SK-N-SH (cell line): ENCODE results near the gene ESD. TPM values are rescaled to one million over a fixed set of nuclear protein-coding genes. Genes with fewer than 3 reads are reported as not detected.

Experiments used
- CTCF ChIA-PET: fragments of 300-600, 350-600 bp; formaldehyde crosslinking; extraction: SDS; loops from one replicate; lab custom pipeline; 2021; lab: Yijun Ruan, JAX
- POLR2A ChIA-PET: fragments of 350-600 bp; sonication (Branson Sonifier 250); formaldehyde crosslinking; extraction: SDS; loops from one replicate; lab custom pipeline; 2020; ENCODE audit warnings: antibody characterized with exemption, inconsistent platforms; lab: Yijun Ruan, JAX
- DNase-seq: peaks from one replicate; pipeline ENCODE4 v3.0.0; 2012
- H2AFZ ChIP-seq: fragments of 200-600 bp; sonication (generic); 2 replicates; pipeline ENCODE4 v1.8.1; 2016; ENCODE audit warnings: antibody characterized with exemption, mild to moderate bottlenecking, low read depth
- H3F3A ChIP-seq: fragments of 200-600 bp; sonication (generic); replicated peaks from 2 replicates; pipeline ENCODE3; 2016; ENCODE audit warnings: antibody characterized with exemption, mild to moderate bottlenecking; ENCODE audit not compliant: insufficient read depth
- H3K27ac ChIP-seq, 2 experiments: fragments of 200-500 bp in 1 of 2; fragments of 200-600 bp in 1 of 2; sonication (Bioruptor generic) in 1 of 2; sonication (generic), shearing (Covaris generic) in 1 of 2; 2 replicates each; pipeline versions ENCODE4 v1.5.1 to v1.6.1; 2014 to 2016; ENCODE audit warnings: low read depth in 2 of 2, inconsistent platforms in 1 of 2, low read length in 1 of 2, mild to moderate bottlenecking in 1 of 2, mixed read lengths in 1 of 2
- H3K27me3 ChIP-seq: fragments of 200-600 bp; sonication (generic), shearing (Covaris generic); 2 replicates; pipeline ENCODE4 v1.6.1; 2016; ENCODE audit warnings: mixed run types; ENCODE audit not compliant: insufficient read depth
- H3K36me3 ChIP-seq, 2 experiments: fragments of 200-500 bp in 1 of 2; fragments of 200-600 bp in 1 of 2; sonication (Bioruptor generic) in 1 of 2; sonication (generic) in 1 of 2; replicated peaks in 1 of 2; 2 replicates each; pipeline versions ENCODE3 to v1.5.1; 2014 to 2016; ENCODE audit warnings: low read length in 1 of 2, mild to moderate bottlenecking in 1 of 2; ENCODE audit not compliant: insufficient read depth in 2 of 2, control insufficient read depth in 1 of 2
- H3K4me1 ChIP-seq, 2 experiments: fragments of 200-500 bp in 1 of 2; fragments of 200-600 bp in 1 of 2; sonication (Bioruptor generic) in 1 of 2; sonication (generic), shearing (Covaris generic) in 1 of 2; 2 replicates each; pipeline versions ENCODE4 v1.5.1 to v1.6.1; 2014 to 2016; ENCODE audit warnings: low read depth in 1 of 2, low read length in 1 of 2, mixed run types in 1 of 2; ENCODE audit not compliant: insufficient read depth in 2 of 2, control insufficient read depth in 1 of 2
- H3K4me2 ChIP-seq: fragments of 200-600 bp; sonication (generic), shearing (Covaris generic); 2 replicates; pipeline ENCODE4 v1.6.1; 2017; ENCODE audit warnings: mixed run types
- H3K4me3 ChIP-seq, 2 experiments: fragments of 200-500 bp in 1 of 2; fragments of 200-600 bp in 1 of 2; sonication (Bioruptor generic) in 1 of 2; sonication (generic), shearing (Covaris generic) in 1 of 2; 2 replicates each; pipeline versions ENCODE4 v1.5.1 to v1.8.1; 2014 to 2016; ENCODE audit warnings: low read depth in 2 of 2, inconsistent platforms in 1 of 2, low read length in 1 of 2, mild to moderate bottlenecking in 1 of 2, mixed read lengths in 1 of 2, moderate library complexity in 1 of 2
- H3K79me2 ChIP-seq: fragments of 200-600 bp; sonication (generic); 2 replicates; pipeline ENCODE4 v1.8.1; 2017; ENCODE audit warnings: mild to moderate bottlenecking; ENCODE audit not compliant: insufficient read depth
- H3K9ac ChIP-seq: fragments of 200-600 bp; sonication (generic); 2 replicates; pipeline ENCODE4 v1.6.1; 2017; ENCODE audit warnings: mixed run types
- H3K9me2 ChIP-seq: fragments of 200-600 bp; sonication (generic); 2 replicates; pipeline ENCODE4 v1.6.1; 2017; ENCODE audit warnings: mixed run types
- H3K9me3 ChIP-seq: fragments of 200-600 bp; sonication (generic); 2 replicates; pipeline ENCODE4 v1.6.1; 2017; ENCODE audit warnings: mixed run types, mild to moderate bottlenecking, moderate library complexity
- H4K20me1 ChIP-seq: fragments of 200-600 bp; sonication (generic); 2 replicates; pipeline ENCODE4 v1.6.1; 2017; ENCODE audit warnings: mild to moderate bottlenecking, mixed run types; ENCODE audit not compliant: insufficient read depth
- CHD2 ChIP-seq: fragments of 150-350 bp; IDR thresholded peaks from 2 replicates; pipeline ENCODE4 v1.6.1; 2018; ENCODE audit warnings: low read length; ENCODE audit not compliant: partially characterized antibody
- CTCF ChIP-seq: fragments of 200-600 bp; sonication (generic); IDR thresholded peaks from 2 replicates; pipeline ENCODE4 v1.6.1; 2017; ENCODE audit warnings: antibody characterized with exemption, mild to moderate bottlenecking, moderate library complexity
- EP300 ChIP-seq, 2 experiments: IDR thresholded peaks; 2 replicates each; pipeline versions ENCODE4 v1.4.0 to v1.6.1; 2012; ENCODE audit warnings: borderline replicate concordance in 1 of 2, low read depth in 1 of 2, low read length in 1 of 2
- IRF3 ChIP-seq: fragments of 150-350 bp; IDR thresholded peaks from 2 replicates; pipeline ENCODE4 v1.6.1; 2016; ENCODE audit warnings: mild to moderate bottlenecking, low read depth, low read length
- JUND ChIP-seq: IDR thresholded peaks from 2 replicates; pipeline ENCODE4 v1.4.0; 2012
- MXI1 ChIP-seq: IDR thresholded peaks from 2 replicates; pipeline ENCODE4 v1.6.1; 2012; ENCODE audit warnings: mild to moderate bottlenecking, low read depth, low read length, improper control_type of control experiment
- PBX3 ChIP-seq: IDR thresholded peaks from 2 replicates; pipeline ENCODE4; 2012
- POLR2AphosphoS5 ChIP-seq: IDR thresholded peaks from 2 replicates; pipeline ENCODE4 v1.6.1; 2012; ENCODE audit warnings: low read depth, low read length
- REST ChIP-seq: IDR thresholded peaks from 2 replicates; pipeline ENCODE4 v1.6.1; 2012; ENCODE audit warnings: mild to moderate bottlenecking, low read depth, low read length, moderate library complexity
- RXRA ChIP-seq: IDR thresholded peaks from 2 replicates; pipeline ENCODE4 v1.4.0; 2012; ENCODE audit warnings: low read depth, mild to moderate bottlenecking, borderline replicate concordance
- TAF1 ChIP-seq: IDR thresholded peaks from 2 replicates; pipeline ENCODE4 v1.6.1; 2012; ENCODE audit warnings: low read depth, mild to moderate bottlenecking, low read length, moderate library complexity, borderline replicate concordance
- TEAD4 ChIP-seq: IDR thresholded peaks from 2 replicates; pipeline ENCODE4 v1.4.0; 2012; ENCODE audit warnings: mild to moderate bottlenecking, borderline replicate concordance; ENCODE audit not compliant: insufficient read depth
- USF2 ChIP-seq: fragments of 150-350 bp; IDR thresholded peaks from 2 replicates; pipeline ENCODE4 v1.6.1; 2017; ENCODE audit warnings: antibody characterized with exemption, low read length, low read depth, borderline replicate concordance
- WGBS: methylation state at CpG from one replicate; pipeline ENCODE4 v1.1.6; 2017; ENCODE audit warnings: low lambda C conversion rate; 5-methylcytosine and 5-hydroxymethylcytosine counted together
- polyA plus RNA-seq, 3 experiments: library from polyadenylated mRNA; depleted of rRNA; stranded (reverse); fragments of >200 nt; gene quantifications; 2 replicates each; pipeline ENCODE4 v1.2.3, GENCODE V29; 2012
- TF ChIP-seq, protein P1 (sequence below): IDR thresholded peaks from 2 replicates; pipeline ENCODE4 v1.4.0; 2012; ENCODE audit warnings: low read depth, borderline replicate concordance

ESD gene
- polyA plus RNA-seq, 1 of the 3 experiments (the other 2 are of a cell fraction): 80.9 TPM

DNA sequence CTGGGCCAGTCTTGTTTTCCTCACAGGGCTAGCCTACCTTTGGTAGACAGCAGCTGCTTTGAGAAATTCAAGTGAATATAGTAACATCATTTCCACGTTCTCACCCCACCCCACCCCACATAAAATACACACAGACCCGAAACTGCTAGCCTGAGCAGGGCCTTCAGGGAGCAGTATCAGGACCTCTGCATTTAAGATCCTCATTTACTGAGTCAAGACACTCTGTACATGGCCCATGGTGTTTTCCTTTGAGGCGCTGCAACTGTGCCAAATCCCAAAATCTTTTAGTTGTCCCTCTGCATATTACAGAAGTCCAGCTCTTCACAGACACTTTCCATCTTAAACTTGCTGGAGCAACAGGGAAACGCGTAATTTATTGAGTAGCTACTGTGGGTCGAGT is 43.0 kb downstream of the ESD start:
- peaks cover 8 to 14% of the 10 kb centered on the region in 2 experiments for H3K36me3 ChIP-seq
- no peaks in the 10 kb centered on the region for H3K9me3 ChIP-seq
- POLR2A ChIA-PET: no interaction called here
- 96% methylated on average over 6 of the region's 6 CpGs for WGBS
- H4K20me1 ChIP-seq: no peaks in the 10 kb centered on the region
- no peaks in the 10 kb centered on the region for H3K27me3 ChIP-seq
- no peak overlapping the region for H3K4me3 ChIP-seq
- no peak overlapping the region for H2AFZ ChIP-seq
- peaks cover 2 to 7% of the 10 kb centered on the region in 2 experiments; a peak in 3 of 4 replicates for H3K4me1 ChIP-seq
- no peak for DNase-seq
- no peak overlapping the region for H3K27ac ChIP-seq
- no peak overlapping the region for H3K4me2 ChIP-seq
- H3K9ac ChIP-seq: no peak overlapping the region
- TF ChIP-seq JUND (no peak), EP300 (IDR thresholded peaks at IDR 0.05; ENCODE audit: borderline replicate concordance in 1 of 2, low read depth in 1 of 2, low read length in 1 of 2) (no peak), REST (no peak), RXRA (no peak)
- CTCF ChIA-PET: interaction anchor here (1.6 kb wide), 1 partner anchor 11 kb away, joined by 8 read pairs; no protein-coding TSS in a partner anchor
- H3K9me2 ChIP-seq: no peaks in the 10 kb centered on the region
- no peaks in the 10 kb centered on the region for H3K79me2 ChIP-seq
- peaks cover 11% of the 10 kb centered on the region for H3F3A ChIP-seq

GRCh38 chr13:46753137-46753536 is 43.8 kb downstream of the ESD start:
- Histone ChIP-seq H3F3A (peaks cover 11% of the 10 kb centered on the region), H3K9ac (no peak overlapping the region), H3K9me2 (no peaks in the 10 kb centered on the region), H3K27ac (no peak overlapping the region), H3K36me3 (peaks cover 11 to 14% of the 10 kb centered on the region in 2 experiments), H3K4me3 (no peak overlapping the region), H3K4me2 (no peak overlapping the region), H3K79me2 (no peaks in the 10 kb centered on the region), H4K20me1 (no peaks in the 10 kb centered on the region), H3K4me1 (peaks cover 7 to 9% of the 10 kb centered on the region in 2 experiments; a peak in 3 of 4 replicates), H3K9me3 (no peaks in the 10 kb centered on the region), H3K27me3 (no peaks in the 10 kb centered on the region), H2AFZ (no peak overlapping the region)
- 92% methylated on average over 5 of the region's 5 CpGs for WGBS
- CTCF ChIA-PET: interaction anchor here (1.0 kb wide), 1 partner anchor 201 kb away, joined by 4 read pairs; no protein-coding TSS in a partner anchor
- no peak for DNase-seq
- POLR2A ChIA-PET: no interaction called here
- TF ChIP-seq TAF1 (no peak), IRF3 (no peak), PBX3 (no peak), POLR2AphosphoS5 (no peak), CTCF (no peak), TEAD4 (no peak), MXI1 (no peak), USF2 (no peak), CHD2 (no peak)
- TF ChIP-seq, protein P1, sequence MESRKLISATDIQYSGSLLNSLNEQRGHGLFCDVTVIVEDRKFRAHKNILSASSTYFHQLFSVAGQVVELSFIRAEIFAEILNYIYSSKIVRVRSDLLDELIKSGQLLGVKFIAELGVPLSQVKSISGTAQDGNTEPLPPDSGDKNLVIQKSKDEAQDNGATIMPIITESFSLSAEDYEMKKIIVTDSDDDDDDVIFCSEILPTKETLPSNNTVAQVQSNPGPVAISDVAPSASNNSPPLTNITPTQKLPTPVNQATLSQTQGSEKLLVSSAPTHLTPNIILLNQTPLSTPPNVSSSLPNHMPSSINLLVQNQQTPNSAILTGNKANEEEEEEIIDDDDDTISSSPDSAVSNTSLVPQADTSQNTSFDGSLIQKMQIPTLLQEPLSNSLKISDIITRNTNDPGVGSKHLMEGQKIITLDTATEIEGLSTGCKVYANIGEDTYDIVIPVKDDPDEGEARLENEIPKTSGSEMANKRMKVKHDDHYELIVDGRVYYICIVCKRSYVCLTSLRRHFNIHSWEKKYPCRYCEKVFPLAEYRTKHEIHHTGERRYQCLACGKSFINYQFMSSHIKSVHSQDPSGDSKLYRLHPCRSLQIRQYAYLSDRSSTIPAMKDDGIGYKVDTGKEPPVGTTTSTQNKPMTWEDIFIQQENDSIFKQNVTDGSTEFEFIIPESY: no peak
